Body of pancreas (tissue), 4 donors: ENCODE measurements around the gene RNF13. TPM values are rescaled to one million over a fixed set of nuclear protein-coding genes. Genes with fewer than 3 reads are reported as not detected.

Experiments used
- ATAC-seq: fragments of 150-250 bp; one replicate; pipeline ENCODE4 v1.9.1; 2016
- DNase-seq, 4 donors: peaks; one replicate each; pipeline ENCODE4 v3.0.0-alpha.2; 2019
- H3K27ac ChIP-seq, 4 donors: fragments of 200-600 bp; sonication (generic); 1 replicate in 3 of 4; 2 replicates in 1 of 4; pipeline versions ENCODE4 v1.5.1 to v1.6.1; 2016 to 2019; ENCODE audit warnings: mild to moderate bottlenecking in 1 of 4, mixed read lengths in 1 of 4, moderate library complexity in 1 of 4
- H3K27me3 ChIP-seq, 2 donors: fragments of 200-600 bp; sonication (generic); one replicate each; pipeline ENCODE4 v1.6.0; 2016; ENCODE audit warnings: mild to moderate bottlenecking in 1 of 2
- H3K36me3 ChIP-seq, 2 donors: fragments of 200-600 bp; sonication (generic); replicated peaks in 1 of 2; 2 replicates each; pipeline ENCODE4 v1.5.1; 2016; ENCODE audit warnings: low read depth in 2 of 2; ENCODE audit not compliant: insufficient read depth in 1 of 2
- H3K4me1 ChIP-seq: fragments of 200-600 bp; sonication (generic); one replicate; pipeline ENCODE4 v1.6.0; 2016
- H3K4me3 ChIP-seq, 2 donors: fragments of 200-600 bp; sonication (generic); 1 replicate in 1 of 2; 2 replicates in 1 of 2; pipeline ENCODE4 v1.5.1; 2016 to 2019
- H3K9me3 ChIP-seq, 3 donors: fragments of 200-600 bp; sonication (generic); 1 replicate in 2 of 3; 2 replicates in 1 of 3; pipeline ENCODE4 v1.5.1; 2016
- POLR2A ChIP-seq, 3 donors: fragments of 450-650 bp; IDR thresholded peaks; one replicate each; pipeline ENCODE4 v1.6.1; 2016; ENCODE audit warnings: antibody characterized with exemption in 3 of 3, mild to moderate bottlenecking in 2 of 3
- WGBS, 2 donors: methylation state at CpG; one replicate each; pipeline ENCODE4 v1.1.5; 2017; 5-methylcytosine and 5-hydroxymethylcytosine counted together
- intact Hi-C: fragments of 100-400 bp; cut with DNase I; formaldehyde crosslinking; loops from one replicate; pipeline ENCODE4 v1.15.1; 2023
- total RNA-seq, 2 donors: library from RNA; depleted of rRNA; stranded (reverse); fragments of >200 nt; gene quantifications; one replicate each; pipeline ENCODE4 v1.1.0, GENCODE V29; 2016
- TF ChIP-seq, protein P1 (sequence below), 7 experiments: fragments of 450-650 bp in 4 of 7; fragments of 200-600 bp in 3 of 7; sonication (generic) in 3 of 7; IDR thresholded peaks; one replicate each; pipeline ENCODE4 v1.5.1; 2016 to 2019; ENCODE audit warnings: antibody characterized with exemption in 7 of 7

Gene RNF13
- total RNA-seq, 2 donors from 2014 or later: 26.4 to 52.4 TPM

DNA sequence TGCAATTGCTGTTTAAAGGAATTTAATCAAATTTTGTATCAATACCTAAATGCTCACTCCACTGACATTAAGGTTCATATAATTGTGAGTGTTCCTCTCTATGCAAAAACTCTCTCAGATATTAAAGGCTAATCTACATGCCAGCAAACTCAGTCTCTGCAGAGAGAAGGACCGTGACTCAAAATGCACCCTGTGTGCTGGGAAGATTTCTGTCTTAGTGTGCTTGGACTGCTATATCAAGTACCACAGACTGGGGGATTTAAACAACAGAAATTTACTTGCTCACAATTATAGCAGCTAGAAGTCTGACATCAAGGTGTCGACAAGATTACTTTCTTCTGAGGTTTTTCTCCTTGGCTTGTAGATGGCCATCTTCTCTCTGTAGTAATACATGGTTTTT is 176.3 kb downstream of the RNF13 start:
- ATAC-seq (no peak), DNase-seq (no peak)
- intact Hi-C loops: no loop called here
- Histone ChIP-seq H3K4me3 (no peak overlapping the region), H3K4me1 (no peaks in the 10 kb centered on the region), H3K27me3 (no peaks in the 10 kb centered on the region), H3K27ac (no peak overlapping the region), H3K9me3 (no peaks in the 10 kb centered on the region), H3K36me3 (no peaks in the 10 kb centered on the region)
- 72 to 89% methylated on average over 2 of the region's 2 CpGs for WGBS, 2 donors
- TF ChIP-seq, protein P1, sequence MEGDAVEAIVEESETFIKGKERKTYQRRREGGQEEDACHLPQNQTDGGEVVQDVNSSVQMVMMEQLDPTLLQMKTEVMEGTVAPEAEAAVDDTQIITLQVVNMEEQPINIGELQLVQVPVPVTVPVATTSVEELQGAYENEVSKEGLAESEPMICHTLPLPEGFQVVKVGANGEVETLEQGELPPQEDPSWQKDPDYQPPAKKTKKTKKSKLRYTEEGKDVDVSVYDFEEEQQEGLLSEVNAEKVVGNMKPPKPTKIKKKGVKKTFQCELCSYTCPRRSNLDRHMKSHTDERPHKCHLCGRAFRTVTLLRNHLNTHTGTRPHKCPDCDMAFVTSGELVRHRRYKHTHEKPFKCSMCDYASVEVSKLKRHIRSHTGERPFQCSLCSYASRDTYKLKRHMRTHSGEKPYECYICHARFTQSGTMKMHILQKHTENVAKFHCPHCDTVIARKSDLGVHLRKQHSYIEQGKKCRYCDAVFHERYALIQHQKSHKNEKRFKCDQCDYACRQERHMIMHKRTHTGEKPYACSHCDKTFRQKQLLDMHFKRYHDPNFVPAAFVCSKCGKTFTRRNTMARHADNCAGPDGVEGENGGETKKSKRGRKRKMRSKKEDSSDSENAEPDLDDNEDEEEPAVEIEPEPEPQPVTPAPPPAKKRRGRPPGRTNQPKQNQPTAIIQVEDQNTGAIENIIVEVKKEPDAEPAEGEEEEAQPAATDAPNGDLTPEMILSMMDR (IDR thresholded peaks at IDR 0.05): no peak
- no peak for TF ChIP-seq POLR2A (IDR thresholded peaks at IDR 0.05)

DNA sequence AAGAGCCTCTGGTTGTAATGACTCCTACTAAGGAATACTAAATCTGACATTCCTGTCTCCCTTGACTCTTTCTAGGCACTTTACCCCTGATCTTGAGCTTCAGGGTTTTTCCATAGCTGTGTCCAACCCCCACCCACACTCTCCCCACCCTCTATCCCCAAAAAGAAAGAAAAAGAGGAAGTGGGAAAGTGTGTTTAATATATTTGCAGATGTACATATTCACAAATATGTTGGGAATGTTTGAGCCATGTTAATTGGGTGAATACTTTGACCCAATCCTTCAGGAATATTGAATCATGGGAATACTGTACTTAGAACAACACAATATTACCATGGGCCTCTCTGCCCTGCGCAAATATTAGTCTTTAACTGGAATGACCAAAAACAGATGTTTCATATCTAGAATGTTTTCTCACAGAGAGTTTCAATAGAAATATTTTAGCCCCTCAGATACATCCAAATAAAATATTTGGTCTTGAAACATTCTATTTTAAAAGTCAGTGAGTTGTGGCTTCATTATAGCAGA is 177.5 kb downstream of the RNF13 start:
- intact Hi-C loops: no loop called here
- Histone ChIP-seq H3K27me3 (no peaks in the 10 kb centered on the region), H3K9me3 (no peaks in the 10 kb centered on the region), H3K4me3 (no peak overlapping the region), H3K27ac (no peak overlapping the region), H3K4me1 (no peaks in the 10 kb centered on the region), H3K36me3 (no peaks in the 10 kb centered on the region)
- no peak for TF ChIP-seq POLR2A (IDR thresholded peaks at IDR 0.05)
- TF ChIP-seq, protein P1 (IDR thresholded peaks at IDR 0.05): no peak
- no peak for ATAC-seq
- 74 to 95% methylated on average over 1 of the region's 1 CpG for WGBS, 2 donors
- DNase-seq: no peak

DNA sequence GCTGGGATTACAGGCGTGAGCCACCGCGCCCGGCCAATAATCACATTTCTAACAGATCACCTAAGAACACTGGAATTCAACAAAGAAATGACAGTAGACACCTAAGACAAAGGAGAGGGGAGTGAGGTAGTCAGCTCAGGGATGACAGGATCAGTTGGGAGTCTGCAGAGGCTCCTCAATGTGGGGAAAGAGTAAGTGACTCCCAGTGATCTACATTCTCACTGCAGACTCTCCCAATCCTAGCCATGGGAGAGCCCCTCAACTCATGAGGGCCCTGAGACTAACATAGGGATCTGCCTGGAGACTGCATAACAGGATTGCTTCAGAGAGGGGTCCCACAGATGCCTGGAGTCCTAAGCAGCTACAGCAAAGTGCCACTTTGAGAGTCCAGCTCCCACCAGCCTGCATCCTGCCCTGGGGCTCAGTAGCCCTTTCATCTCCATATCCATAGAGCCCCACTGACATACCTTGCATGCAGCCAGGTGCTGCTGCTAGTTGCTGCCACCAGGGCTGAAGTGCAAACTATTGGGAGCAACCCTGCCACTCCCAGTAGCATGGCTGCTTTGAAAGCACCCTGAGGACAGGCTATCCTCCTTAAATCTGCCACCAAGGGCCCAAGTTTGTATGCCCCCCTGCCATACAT is 179.5 kb downstream of the RNF13 start:
- intact Hi-C loops: no loop called here

DNA sequence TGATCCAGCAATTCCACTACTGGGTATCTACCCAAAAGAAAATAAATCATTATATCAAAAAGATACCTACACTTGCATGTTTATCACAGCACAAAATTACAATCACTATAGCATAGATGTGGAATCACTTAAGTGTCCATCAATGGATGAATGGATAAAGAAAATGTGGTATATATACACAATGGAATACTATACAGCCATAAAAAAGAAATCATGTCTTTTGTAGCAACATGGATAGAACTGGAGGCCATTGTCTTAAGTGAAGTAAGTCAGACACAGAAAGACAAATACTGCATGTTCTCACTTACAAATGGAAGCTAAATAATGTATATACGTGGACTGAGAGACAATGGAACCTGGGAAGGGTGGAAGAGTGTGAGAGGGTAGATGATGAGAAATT is 185.9 kb downstream of the RNF13 start:
- no peaks in the 10 kb centered on the region for H3K4me1 ChIP-seq
- TF ChIP-seq, protein P1 (IDR thresholded peaks at IDR 0.05): no peak
- no peak for TF ChIP-seq POLR2A (IDR thresholded peaks at IDR 0.05)
- ATAC-seq (no peak), DNase-seq (no peak)
- no peaks in the 10 kb centered on the region for H3K9me3 ChIP-seq
- WGBS, 2 donors: 85 to 94% methylated on average over 1 of the region's 1 CpG
- no peaks in the 10 kb centered on the region for H3K36me3 ChIP-seq
- intact Hi-C loops: no loop called here
- H3K27ac ChIP-seq: no peak overlapping the region
- no peak overlapping the region for H3K4me3 ChIP-seq
- no peaks in the 10 kb centered on the region for H3K27me3 ChIP-seq

More for the DNA sequence above, 179.5 kb downstream of the RNF13 start:
- Histone ChIP-seq H3K27ac (no peak overlapping the region), H3K9me3 (no peaks in the 10 kb centered on the region), H3K27me3 (no peaks in the 10 kb centered on the region), H3K4me1 (no peaks in the 10 kb centered on the region), H3K36me3 (no peaks in the 10 kb centered on the region), H3K4me3 (no peak overlapping the region)
- TF ChIP-seq, protein P1 (IDR thresholded peaks at IDR 0.05): no peak
- TF ChIP-seq POLR2A (IDR thresholded peaks at IDR 0.05): no peak
- DNase-seq (no peak), ATAC-seq (no peak)
- 96 to 100% methylated on average over 4 of the region's 4 CpGs for WGBS, 2 donors

DNA sequence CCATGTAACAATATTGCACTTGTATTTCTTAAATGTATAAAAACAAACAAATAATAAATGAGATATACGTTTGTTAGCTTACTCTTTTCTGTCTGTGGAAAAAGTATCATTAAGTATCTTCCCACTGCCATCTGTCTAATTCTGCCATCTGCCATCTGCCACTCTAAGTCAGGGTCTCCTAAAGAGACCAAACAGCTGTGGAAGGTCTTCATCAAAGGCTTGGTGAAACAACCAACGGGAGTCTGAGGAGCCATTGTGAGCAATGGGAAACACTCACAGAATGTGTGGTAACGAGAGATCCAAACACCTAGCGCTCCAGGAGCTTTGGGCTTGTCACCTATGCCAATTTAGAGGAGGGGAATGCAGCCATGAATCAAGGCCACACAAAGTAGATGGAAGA is 186.4 kb downstream of the RNF13 start:
- no peaks in the 10 kb centered on the region for H3K27me3 ChIP-seq
- no peaks in the 10 kb centered on the region for H3K9me3 ChIP-seq
- no peaks in the 10 kb centered on the region for H3K36me3 ChIP-seq
- no peak overlapping the region for H3K4me3 ChIP-seq
- H3K27ac ChIP-seq: no peak overlapping the region
- intact Hi-C loops: no loop called here
- 89 to 92% methylated on average over 4 of the region's 4 CpGs for WGBS, 2 donors
- no peak for ATAC-seq
- no peaks in the 10 kb centered on the region for H3K4me1 ChIP-seq
- no peak for DNase-seq
- TF ChIP-seq POLR2A (IDR thresholded peaks at IDR 0.05): no peak
- TF ChIP-seq, protein P1 (IDR thresholded peaks at IDR 0.05): no peak
